ENCODE measurements around the gene CIRBP.
"Not testable (repeated sequence)": the region's sequence is repeated elsewhere in the genome, so short reads cannot be mapped to it uniquely, and the experiment has no call there.

The CIRBP gene

GRCh38 chr19:1312767-1313694, 43.9 kb downstream of the CIRBP start:
- DNase-seq (ENCODE audit: low spot score) = no peak

- no peak for DNase-seq (ENCODE audit: low spot score)
Measured at GRCh38 chr19:1313695-1314613, 44.8 kb downstream of the CIRBP start.

- peak; percentile 54 for DNase-seq (ENCODE audit: low spot score)
Measured at GRCh38 chr19:1315470-1316166, 46.5 kb downstream of the CIRBP start.

- no peak for DNase-seq (ENCODE audit: low spot score)
Measured at GRCh38 chr19:1316466-1316865, 47.3 kb downstream of the CIRBP start.

GRCh38 chr19:1317274-1318003, 48.3 kb downstream of the CIRBP start:
- no peak for DNase-seq (ENCODE audit: low spot score)

GRCh38 chr19:1318678-1319471, 49.7 kb downstream of the CIRBP start:
- no peak for DNase-seq (ENCODE audit: low spot score)

GRCh38 chr19:1320282-1320650, 51.1 kb downstream of the CIRBP start:
- not testable (repeated sequence) for DNase-seq (ENCODE audit: low spot score)

- no peak for DNase-seq (ENCODE audit: low spot score)
Measured at GRCh38 chr19:1321539-1321938, 52.4 kb downstream of the CIRBP start.

- no peak for DNase-seq (ENCODE audit: low spot score)
Measured at GRCh38 chr19:1322198-1322981, 53.3 kb downstream of the CIRBP start.

- DNase-seq (ENCODE audit: low spot score) = no peak
Measured at GRCh38 chr19:1324249-1324805, 55.2 kb downstream of the CIRBP start.

Measured in globus pallidus (tissue), 1 donor.